Measurements from ENCODE around the gene CCDC24. TPM values are rescaled to one million over a fixed set of nuclear protein-coding genes. Genes with fewer than 3 reads are reported as not detected.

Gene CCDC24
- total RNA-seq, 2 donors from 2014 or later = 0.99 to 1.4 TPM

- H3K9me3 Mint-ChIP-seq = no peaks in the 10 kb centered on the region
- ATAC-seq (replicated peaks in 1 of 2) (no peak), DNase-seq (no peak)
- H3K4me3 Mint-ChIP-seq = no peak overlapping the region
- H3K36me3 Mint-ChIP-seq (ENCODE audit: insufficient read depth in 2 of 2) = peaks cover 4 to 5% of the 10 kb centered on the region in 2 donors
- H3K27ac Mint-ChIP-seq = no peak overlapping the region
- H3K4me1 Mint-ChIP-seq (ENCODE audit: low read depth) = peaks cover 20% of the 10 kb centered on the region
- no peaks in the 10 kb centered on the region for H3K27me3 Mint-ChIP-seq (ENCODE audit: low read depth)
Measured at GRCh38 chr1:43954036-43954435, 37.4 kb upstream of the CCDC24 start.

DNA sequence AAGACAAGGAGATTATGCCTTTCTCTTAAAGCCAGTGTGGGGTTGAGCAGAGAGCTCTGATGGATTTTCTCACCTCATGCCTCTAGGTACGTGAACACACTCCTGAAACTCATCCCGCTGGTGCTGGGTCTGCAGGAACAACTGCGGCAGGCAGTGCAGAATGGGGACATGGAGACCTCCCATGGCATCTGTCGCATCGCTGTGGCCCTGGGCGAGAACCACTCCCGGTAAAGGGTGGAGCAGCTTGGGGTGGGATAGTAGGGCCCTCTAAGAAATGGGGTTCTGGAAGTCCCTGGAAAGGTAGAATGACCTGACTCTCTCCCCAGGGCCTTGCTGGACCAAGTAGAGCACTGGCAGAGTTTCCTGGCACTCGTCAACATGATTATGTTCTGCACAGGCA is 35.2 kb upstream of the CCDC24 start:
- H3K36me3 Mint-ChIP-seq (ENCODE audit: insufficient read depth in 2 of 2) = peaks cover 0 to 2% of the 10 kb centered on the region in 2 donors
- no peaks in the 10 kb centered on the region for H3K27me3 Mint-ChIP-seq (ENCODE audit: low read depth)
- no peak overlapping the region for H3K4me3 Mint-ChIP-seq
- H3K27ac Mint-ChIP-seq = no peak overlapping the region
- ATAC-seq (replicated peaks in 1 of 2) = no peak
- H3K9me3 Mint-ChIP-seq = no peaks in the 10 kb centered on the region
- no peak for DNase-seq
- H3K4me1 Mint-ChIP-seq (ENCODE audit: low read depth) = peaks cover 3% of the 10 kb centered on the region

- Mint-ChIP-seq H3K27ac (no peak overlapping the region), H3K9me3 (no peaks in the 10 kb centered on the region), H3K36me3 (ENCODE audit: insufficient read depth in 2 of 2) (peaks cover 0 to 2% of the 10 kb centered on the region in 2 donors), H3K4me1 (ENCODE audit: low read depth) (no peaks in the 10 kb centered on the region), H3K4me3 (no peak overlapping the region), H3K27me3 (ENCODE audit: low read depth) (no peaks in the 10 kb centered on the region)
- ATAC-seq (replicated peaks in 1 of 2) = no peak
- no peak for DNase-seq
Measured at GRCh38 chr1:43957407-43958040, 33.9 kb upstream of the CCDC24 start.

DNA sequence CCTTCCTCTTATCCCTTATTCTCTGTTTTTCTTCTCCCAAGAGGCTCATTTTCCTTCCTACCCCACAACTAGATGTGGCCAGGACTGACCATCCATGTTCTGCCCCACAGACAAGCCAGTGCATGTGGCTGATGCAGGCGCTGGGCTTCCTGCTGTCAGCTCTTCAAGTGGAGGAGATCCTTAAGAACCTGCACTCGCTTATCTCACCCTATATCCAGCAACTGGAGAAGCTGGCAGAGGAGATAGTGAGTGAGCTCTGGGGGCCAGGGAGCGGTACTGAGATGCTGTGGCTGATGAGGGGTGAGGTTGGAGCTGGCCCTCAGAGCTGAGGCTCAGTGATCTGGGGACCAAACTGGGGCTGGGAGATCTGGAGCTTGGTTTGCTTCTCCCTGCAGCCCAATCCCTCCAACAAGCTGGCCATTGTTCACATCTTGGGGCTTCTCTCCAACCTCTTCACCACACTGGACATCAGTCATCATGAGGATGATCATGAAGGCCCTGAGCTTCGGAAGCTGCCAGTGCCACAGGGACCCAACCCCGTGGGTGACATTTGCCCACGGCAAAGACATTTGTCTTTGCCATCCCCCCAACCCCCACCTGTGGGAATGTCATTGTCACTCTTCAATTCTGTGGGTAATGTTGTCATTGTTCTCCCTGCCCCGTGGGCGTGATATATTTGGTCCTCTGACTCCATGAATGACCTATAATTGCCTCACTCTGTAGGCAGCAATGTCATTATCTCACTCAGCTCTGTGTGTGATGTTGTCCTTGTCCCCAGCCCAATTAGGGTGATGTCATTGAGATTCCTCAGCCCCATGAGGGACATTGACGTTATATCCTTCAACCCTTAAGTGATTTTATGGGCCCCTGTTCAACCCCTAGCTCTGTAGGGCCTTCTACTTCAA is 32.8 kb upstream of the CCDC24 start:
- no peaks in the 10 kb centered on the region for H3K4me1 Mint-ChIP-seq (ENCODE audit: low read depth)
- DNase-seq = no peak
- H3K27me3 Mint-ChIP-seq (ENCODE audit: low read depth) = no peaks in the 10 kb centered on the region
- H3K36me3 Mint-ChIP-seq (ENCODE audit: insufficient read depth in 2 of 2) = peaks cover 0 to 2% of the 10 kb centered on the region in 2 donors
- H3K4me3 Mint-ChIP-seq = no peak overlapping the region
- ATAC-seq (replicated peaks in 1 of 2) = no peak
- H3K9me3 Mint-ChIP-seq = no peaks in the 10 kb centered on the region
- no peak overlapping the region for H3K27ac Mint-ChIP-seq

DNA sequence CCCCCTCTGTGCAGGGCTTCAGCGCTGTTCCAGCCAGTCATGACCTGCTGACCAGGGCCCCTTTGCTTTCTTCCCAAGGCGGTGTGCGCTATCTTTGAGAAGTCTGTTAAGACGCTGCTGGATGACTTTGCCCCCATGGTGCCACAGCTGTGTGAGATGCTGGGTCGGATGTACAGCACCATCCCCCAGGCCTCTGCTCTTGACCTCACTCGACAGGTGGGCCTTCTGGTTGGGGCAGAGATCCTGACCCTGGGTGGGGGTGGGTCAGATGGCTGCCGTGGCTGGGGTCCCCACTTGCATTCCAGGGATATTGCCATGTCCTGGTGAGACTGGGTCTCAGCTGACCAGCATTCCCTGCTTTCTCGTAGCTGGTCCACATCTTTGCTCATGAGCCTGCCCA is 30.6 kb upstream of the CCDC24 start:
- Mint-ChIP-seq H3K27ac (no peak overlapping the region), H3K4me1 (ENCODE audit: low read depth) (no peaks in the 10 kb centered on the region), H3K27me3 (ENCODE audit: low read depth) (no peaks in the 10 kb centered on the region), H3K4me3 (no peak overlapping the region), H3K36me3 (ENCODE audit: insufficient read depth in 2 of 2) (peaks cover 0 to 2% of the 10 kb centered on the region in 2 donors), H3K9me3 (no peaks in the 10 kb centered on the region)
- ATAC-seq (replicated peaks in 1 of 2) (no peak), DNase-seq (no peak)

DNA sequence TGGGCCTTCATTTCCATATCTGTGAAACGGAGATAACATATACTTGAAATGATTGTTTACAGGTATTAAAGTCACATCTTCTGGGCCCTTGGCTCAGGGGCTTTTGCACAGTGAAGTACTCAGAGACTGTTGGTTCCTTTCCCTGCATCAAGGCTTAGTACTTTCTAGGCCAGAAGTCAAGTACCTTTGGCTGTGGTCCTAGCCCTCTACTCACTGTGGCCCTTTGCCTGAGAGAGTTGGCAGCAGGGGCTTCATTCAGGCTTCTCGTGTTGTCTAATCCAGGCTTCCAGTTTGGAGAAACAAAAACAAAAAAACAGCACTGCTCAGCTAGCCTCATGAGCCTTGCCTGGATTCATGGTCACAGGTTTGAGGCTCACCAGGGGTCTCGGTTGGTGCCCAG is 29.7 kb upstream of the CCDC24 start:
- Mint-ChIP-seq H3K27ac (no peak overlapping the region), H3K4me3 (no peak overlapping the region), H3K4me1 (ENCODE audit: low read depth) (no peaks in the 10 kb centered on the region), H3K36me3 (ENCODE audit: insufficient read depth in 2 of 2) (peaks cover 0 to 2% of the 10 kb centered on the region in 2 donors), H3K27me3 (ENCODE audit: low read depth) (no peaks in the 10 kb centered on the region), H3K9me3 (no peaks in the 10 kb centered on the region)
- DNase-seq (no peak), ATAC-seq (replicated peaks in 1 of 2) (no peak)

DNA sequence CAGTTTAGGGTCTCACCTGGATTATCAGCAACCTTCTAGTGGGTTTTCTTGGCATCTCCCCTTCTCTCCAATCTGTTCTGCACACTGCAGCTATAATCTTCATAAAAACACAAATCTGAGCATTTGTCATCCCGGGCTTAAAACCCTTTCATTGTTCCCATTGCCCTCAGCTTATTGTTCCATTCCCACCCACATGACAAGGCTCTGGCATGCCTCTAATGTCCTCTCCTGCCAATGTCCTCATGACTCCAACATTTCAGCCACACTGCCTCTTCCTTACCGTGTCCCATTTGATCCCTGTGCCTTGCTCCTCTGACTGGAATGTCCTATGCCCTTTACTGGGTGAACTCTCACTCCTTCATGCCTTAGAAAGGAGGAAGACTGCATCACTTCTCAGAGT is 29.1 kb upstream of the CCDC24 start:
- ATAC-seq (replicated peaks in 1 of 2) (no peak), DNase-seq (no peak)
- Mint-ChIP-seq H3K4me1 (ENCODE audit: low read depth) (no peaks in the 10 kb centered on the region), H3K36me3 (ENCODE audit: insufficient read depth in 2 of 2) (no peaks in the 10 kb centered on the region), H3K27ac (no peak overlapping the region), H3K27me3 (ENCODE audit: low read depth) (no peaks in the 10 kb centered on the region), H3K9me3 (no peaks in the 10 kb centered on the region), H3K4me3 (no peak overlapping the region)

DNA sequence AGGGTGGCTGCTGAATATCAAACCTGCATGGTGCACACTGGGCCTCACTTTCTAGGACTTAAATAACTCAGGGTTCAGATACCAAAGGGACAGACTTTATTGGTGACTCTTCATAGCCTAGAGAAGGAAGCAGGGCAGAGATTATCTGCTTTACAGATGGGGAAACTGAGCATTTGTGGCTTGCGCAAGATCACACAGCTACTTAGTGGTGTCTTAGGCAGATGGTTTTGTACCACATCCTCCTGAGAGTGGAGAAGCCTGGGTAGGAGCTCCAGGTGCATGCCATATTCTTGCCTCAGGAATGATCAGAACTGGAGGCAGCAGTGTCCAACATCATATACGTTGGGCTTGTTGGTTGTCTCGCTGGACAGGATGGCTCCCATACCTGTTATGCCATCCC is 28.4 kb upstream of the CCDC24 start:
- H3K9me3 Mint-ChIP-seq = no peaks in the 10 kb centered on the region
- no peaks in the 10 kb centered on the region for H3K36me3 Mint-ChIP-seq (ENCODE audit: insufficient read depth in 2 of 2)
- H3K27ac Mint-ChIP-seq = no peak overlapping the region
- H3K4me1 Mint-ChIP-seq (ENCODE audit: low read depth) = no peaks in the 10 kb centered on the region
- ATAC-seq (replicated peaks in 1 of 2) = no peak
- H3K27me3 Mint-ChIP-seq (ENCODE audit: low read depth) = no peaks in the 10 kb centered on the region
- no peak overlapping the region for H3K4me3 Mint-ChIP-seq
- no peak for DNase-seq

- H3K27ac Mint-ChIP-seq = no peak overlapping the region
- no peaks in the 10 kb centered on the region for H3K9me3 Mint-ChIP-seq
- no peaks in the 10 kb centered on the region for H3K4me1 Mint-ChIP-seq (ENCODE audit: low read depth)
- ATAC-seq (replicated peaks in 1 of 2) (no peak), DNase-seq (no peak)
- H3K36me3 Mint-ChIP-seq (ENCODE audit: insufficient read depth in 2 of 2) = no peaks in the 10 kb centered on the region
- H3K4me3 Mint-ChIP-seq = no peak overlapping the region
- no peaks in the 10 kb centered on the region for H3K27me3 Mint-ChIP-seq (ENCODE audit: low read depth)
Measured at GRCh38 chr1:43963890-43964289, 27.5 kb upstream of the CCDC24 start.

GRCh38 chr1:43965316-43965715 is 26.1 kb upstream of the CCDC24 start:
- Mint-ChIP-seq H3K36me3 (ENCODE audit: insufficient read depth in 2 of 2) (no peaks in the 10 kb centered on the region), H3K27me3 (ENCODE audit: low read depth) (no peaks in the 10 kb centered on the region), H3K27ac (no peak overlapping the region), H3K9me3 (no peaks in the 10 kb centered on the region), H3K4me1 (ENCODE audit: low read depth) (peaks cover 11% of the 10 kb centered on the region), H3K4me3 (no peak overlapping the region)
- DNase-seq (no peak), ATAC-seq (replicated peaks in 1 of 2) (no peak)

GRCh38 chr1:43968348-43968948 is 23.0 kb upstream of the CCDC24 start:
- no peak for DNase-seq
- H3K4me3 Mint-ChIP-seq = no peak overlapping the region

DNA sequence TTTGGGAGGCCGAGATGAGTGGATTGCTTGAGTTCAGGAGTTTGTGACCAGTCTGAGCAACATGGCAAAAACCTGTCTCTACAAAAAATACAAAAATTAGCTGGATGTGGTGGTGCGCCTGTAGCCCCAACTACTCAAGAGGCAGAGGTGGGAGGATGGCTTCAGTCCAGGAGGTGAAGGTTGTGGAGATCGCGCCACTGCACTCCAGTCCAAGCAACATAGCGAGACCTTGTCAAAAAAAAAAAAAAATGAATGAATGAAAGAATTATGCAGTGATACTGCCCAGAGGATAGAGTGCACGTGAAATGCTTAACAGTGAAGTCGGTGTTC is 22.0 kb upstream of the CCDC24 start:
- Mint-ChIP-seq H3K4me1 (ENCODE audit: low read depth) (peaks cover 38% of the 10 kb centered on the region), H3K36me3 (ENCODE audit: insufficient read depth in 2 of 2) (peaks cover 0 to 10% of the 10 kb centered on the region in 2 donors), H3K27ac (no peak overlapping the region), H3K4me3 (peak overlapping the region; percentile 89 to 98), H3K9me3 (no peaks in the 10 kb centered on the region), H3K27me3 (ENCODE audit: low read depth) (no peaks in the 10 kb centered on the region)
- DNase-seq = no peak
- no peak for ATAC-seq (replicated peaks in 1 of 2)

More at GRCh38 chr1:43968348-43968948, 23.0 kb upstream of the CCDC24 start:
- Mint-ChIP-seq H3K27me3 (ENCODE audit: low read depth) (no peaks in the 10 kb centered on the region), H3K36me3 (ENCODE audit: insufficient read depth in 2 of 2) (peaks cover 0 to 8% of the 10 kb centered on the region in 2 donors), H3K9me3 (no peaks in the 10 kb centered on the region), H3K27ac (no peak overlapping the region), H3K4me1 (ENCODE audit: low read depth) (peaks cover 29% of the 10 kb centered on the region)
- ATAC-seq (replicated peaks in 1 of 2) = no peak

- H3K27me3 Mint-ChIP-seq (ENCODE audit: low read depth) = no peaks in the 10 kb centered on the region
- no peaks in the 10 kb centered on the region for H3K9me3 Mint-ChIP-seq
- H3K4me1 Mint-ChIP-seq (ENCODE audit: low read depth) = peaks cover 39% of the 10 kb centered on the region
- H3K36me3 Mint-ChIP-seq (ENCODE audit: insufficient read depth in 2 of 2) = peaks cover 0 to 10% of the 10 kb centered on the region in 2 donors
- H3K4me3 Mint-ChIP-seq = peak within 1 kb of the TSS; percentile 89 to 98
- H3K27ac Mint-ChIP-seq = peak within 1 kb of the TSS; percentile 58
- ATAC-seq (replicated peaks in 1 of 2) (peak; percentile 89 to 91), DNase-seq (peak; percentile 92 to 95)
Measured at GRCh38 chr1:43969746-43970466, 21.5 kb upstream of the CCDC24 start, which contains the start of gene DPH2. Gene DPH2 (plus strand): TSS chr1:43970010. CDS start chr1:43970176, 166 bp downstream.

All from activated T-cell treated with anti-CD3 and anti-CD28 coated beads, Interleukin-2, amount 50 U/mL, for 72 hours (primary cell).